IPS-15b (cell line): ENCODE results near the gene KANSL1.

Experiments
- H3K27me3 ChIP-seq: one replicate; pipeline ENCODE4 v1.6.1; 2013; ENCODE audit warnings: low read length; ENCODE audit not compliant: control insufficient read depth, insufficient read depth
- H3K36me3 ChIP-seq: one replicate; pipeline ENCODE4 v1.6.1; 2013; ENCODE audit warnings: low read length; ENCODE audit not compliant: control insufficient read depth, insufficient read depth
- H3K4me1 ChIP-seq: one replicate; pipeline ENCODE4 v1.6.1; 2013; ENCODE audit warnings: mild to moderate bottlenecking, low read length; ENCODE audit not compliant: control insufficient read depth, insufficient read depth
- H3K4me3 ChIP-seq: one replicate; pipeline ENCODE4 v1.5.1; 2013; ENCODE audit warnings: low read depth, low read length
- H3K9ac ChIP-seq: one replicate; pipeline ENCODE4 v1.6.1; 2013; ENCODE audit warnings: low read depth, mild to moderate bottlenecking, low read length
- H3K9me3 ChIP-seq: one replicate; pipeline ENCODE4 v1.6.1; 2013; ENCODE audit warnings: mild to moderate bottlenecking, low read length; ENCODE audit not compliant: control insufficient read depth, insufficient read depth

Gene KANSL1

DNA sequence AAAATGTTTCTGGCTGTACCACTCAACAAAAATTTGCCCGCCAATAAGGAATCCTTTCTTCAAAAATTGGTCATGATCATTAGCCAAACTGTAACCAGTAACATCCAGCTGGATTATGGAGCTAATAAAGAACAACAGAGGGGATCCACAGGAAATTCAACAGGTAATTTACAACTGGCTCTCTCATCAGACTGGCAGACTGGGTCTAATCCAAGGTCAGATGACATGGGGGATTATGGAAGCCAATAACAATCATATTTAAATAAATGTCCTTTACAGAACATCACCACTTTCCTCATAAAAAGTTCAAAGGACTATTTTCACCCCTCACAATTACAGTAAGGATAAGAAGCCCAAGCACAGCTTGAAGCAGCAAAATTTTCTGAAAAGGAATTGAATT lies 66.4 kb downstream of the KANSL1 start:
- no peaks in the 10 kb centered on the region for H3K27me3 ChIP-seq
- no peak overlapping the region for H3K4me3 ChIP-seq
- peaks cover 16% of the 10 kb centered on the region for H3K4me1 ChIP-seq

DNA sequence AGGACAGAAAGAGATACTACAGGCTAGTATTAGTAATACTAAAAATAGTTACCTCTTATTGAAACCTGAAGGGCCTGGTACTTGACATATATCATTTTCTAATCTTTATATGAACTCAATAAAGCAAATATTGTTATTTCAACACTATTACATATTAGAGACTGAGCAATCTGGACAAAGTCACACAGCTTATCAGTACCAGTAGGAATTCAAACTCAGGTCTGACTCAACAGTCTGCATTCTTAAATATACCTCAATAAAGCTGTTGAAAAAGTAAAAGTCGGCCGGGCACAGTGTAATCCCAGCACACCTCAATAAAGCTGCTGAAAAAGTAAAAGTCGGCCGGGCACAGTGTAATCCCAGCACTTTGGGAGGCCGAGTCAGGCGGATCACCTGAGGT lies 67.4 kb downstream of the KANSL1 start:
- Histone ChIP-seq H3K9me3 (no peaks in the 10 kb centered on the region), H3K36me3 (no peaks in the 10 kb centered on the region), H3K4me1 (peaks cover 10% of the 10 kb centered on the region), H3K9ac (no peak overlapping the region), H3K4me3 (no peak overlapping the region), H3K27me3 (no peaks in the 10 kb centered on the region)

More for the DNA sequence above, 66.4 kb downstream of the KANSL1 start:
- H3K9me3 ChIP-seq, result no peaks in the 10 kb centered on the region
- no peaks in the 10 kb centered on the region for H3K36me3 ChIP-seq
- no peak overlapping the region for H3K9ac ChIP-seq

DNA sequence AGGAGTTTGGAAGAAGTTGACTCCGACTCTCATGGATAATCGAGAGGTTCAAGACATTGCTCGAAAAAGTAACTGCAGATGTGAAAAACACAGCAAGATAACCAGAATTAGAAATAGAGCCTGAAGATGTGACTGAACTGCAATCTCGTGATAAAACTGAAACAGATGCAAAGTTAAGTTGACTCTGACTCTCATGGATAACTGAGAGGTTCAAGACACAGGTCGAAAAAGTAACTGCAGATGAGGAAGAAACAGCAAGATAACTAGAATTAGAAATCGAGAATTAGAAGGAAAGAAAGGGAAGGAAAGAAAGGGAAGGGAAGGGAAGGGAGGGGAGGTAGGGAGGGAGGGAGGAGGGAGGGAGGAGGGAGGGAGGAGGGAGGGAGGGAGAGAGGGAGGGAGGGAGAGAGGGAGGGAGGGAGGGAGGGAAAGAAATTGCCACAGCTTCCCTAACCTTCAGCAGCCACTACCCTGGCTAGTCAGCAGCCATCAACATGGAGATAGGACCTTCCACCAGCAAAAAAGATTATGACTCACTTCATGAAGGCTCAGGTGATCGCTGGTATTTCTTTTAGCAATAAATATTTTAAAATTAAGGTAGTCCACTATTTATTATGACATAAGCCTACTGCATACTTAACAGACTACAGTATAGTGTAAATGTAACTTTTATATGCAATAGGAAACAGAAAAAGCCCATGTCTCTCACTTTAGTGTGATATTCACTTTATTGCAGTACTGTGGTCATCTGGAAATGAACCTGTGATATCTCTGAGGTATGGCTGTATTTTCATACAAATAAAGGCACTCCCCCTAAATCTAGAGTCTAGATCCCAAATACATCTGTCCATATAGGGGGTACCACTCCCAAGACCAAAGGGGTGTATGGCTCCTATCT lies 68.3 kb downstream of the KANSL1 start:
- Histone ChIP-seq H3K27me3 (no peaks in the 10 kb centered on the region), H3K4me3 (no peak overlapping the region), H3K36me3 (no peaks in the 10 kb centered on the region), H3K4me1 (peaks cover 4% of the 10 kb centered on the region), H3K9ac (no peak overlapping the region), H3K9me3 (no peaks in the 10 kb centered on the region)

GRCh38 chr17:46123607-46124006 lies 69.6 kb downstream of the KANSL1 start:
- Histone ChIP-seq H3K4me3 (no peak overlapping the region), H3K27me3 (no peaks in the 10 kb centered on the region), H3K4me1 (peaks cover 6% of the 10 kb centered on the region), H3K9me3 (no peaks in the 10 kb centered on the region), H3K36me3 (no peaks in the 10 kb centered on the region), H3K9ac (no peak overlapping the region)

- Histone ChIP-seq H3K9me3 (no peaks in the 10 kb centered on the region), H3K4me3 (no peak overlapping the region), H3K36me3 (no peaks in the 10 kb centered on the region), H3K4me1 (peaks cover 11% of the 10 kb centered on the region), H3K9ac (no peak overlapping the region), H3K27me3 (no peaks in the 10 kb centered on the region)
These were observed 70.8 kb downstream of the KANSL1 start for GRCh38 chr17:46122486-46122871.

GRCh38 chr17:46121841-46122485 lies 71.3 kb downstream of the KANSL1 start:
- Histone ChIP-seq H3K4me1 (peaks cover 15% of the 10 kb centered on the region), H3K9ac (no peak overlapping the region), H3K9me3 (no peaks in the 10 kb centered on the region), H3K27me3 (no peaks in the 10 kb centered on the region), H3K36me3 (no peaks in the 10 kb centered on the region), H3K4me3 (no peak overlapping the region)

DNA sequence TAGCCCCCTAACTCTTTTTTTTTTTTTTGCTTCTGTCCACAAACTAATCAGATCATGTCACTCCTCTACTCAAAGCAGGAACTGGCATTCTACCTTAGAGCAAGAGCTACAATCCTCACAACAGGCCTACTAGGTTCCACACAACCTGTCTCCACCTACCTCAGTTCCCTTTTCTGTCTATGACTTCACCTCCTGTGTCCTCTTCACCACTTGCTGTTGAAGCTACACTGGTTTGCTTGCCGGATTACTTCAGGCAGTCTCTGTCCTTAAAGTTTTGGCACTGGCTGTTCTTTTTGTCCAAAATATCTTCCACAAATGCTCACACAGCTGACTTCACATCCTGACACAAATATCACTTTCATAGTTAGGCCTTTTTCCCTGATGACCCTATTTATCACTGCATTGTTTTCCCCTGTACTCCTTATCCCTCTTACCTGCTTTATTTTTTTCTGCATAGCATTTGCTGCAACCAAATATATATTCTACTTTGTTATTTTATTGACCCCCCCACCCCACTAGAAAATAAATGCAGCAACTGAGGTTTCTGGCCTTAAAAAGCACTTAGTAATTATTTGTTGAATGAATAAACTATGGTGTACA lies 72.0 kb downstream of the KANSL1 start:
- peaks cover 15% of the 10 kb centered on the region for H3K4me1 ChIP-seq
- no peak overlapping the region for H3K4me3 ChIP-seq
- no peaks in the 10 kb centered on the region for H3K27me3 ChIP-seq
- no peaks in the 10 kb centered on the region for H3K9me3 ChIP-seq
- H3K9ac ChIP-seq, result no peak overlapping the region
- H3K36me3 ChIP-seq, result no peaks in the 10 kb centered on the region

DNA sequence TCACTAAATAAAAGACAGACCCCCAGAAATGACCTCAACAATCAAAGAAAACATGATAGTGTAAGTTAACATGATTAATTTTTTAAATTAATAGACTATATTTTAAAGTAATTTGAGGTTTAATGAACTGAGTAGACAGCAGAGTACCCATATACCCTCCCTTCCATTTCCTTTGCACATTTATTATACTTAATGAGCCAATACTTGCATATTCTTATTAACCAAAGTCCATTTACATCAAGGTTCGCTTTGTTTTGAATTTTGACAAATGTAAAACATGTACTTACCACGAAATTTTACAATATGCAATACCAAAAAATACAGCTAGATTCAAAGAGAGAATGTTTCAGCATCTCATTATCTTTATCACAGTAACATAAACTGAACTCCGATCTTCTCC lies 72.7 kb downstream of the KANSL1 start:
- Histone ChIP-seq H3K4me1 (peaks cover 15% of the 10 kb centered on the region), H3K4me3 (no peak overlapping the region), H3K27me3 (no peaks in the 10 kb centered on the region), H3K9me3 (no peaks in the 10 kb centered on the region), H3K9ac (no peak overlapping the region), H3K36me3 (no peaks in the 10 kb centered on the region)

- Histone ChIP-seq H3K9me3 (no peaks in the 10 kb centered on the region), H3K27me3 (no peaks in the 10 kb centered on the region), H3K36me3 (no peaks in the 10 kb centered on the region), H3K4me1 (peaks cover 15% of the 10 kb centered on the region), H3K9ac (no peak overlapping the region), H3K4me3 (no peak overlapping the region)
These were observed 73.2 kb downstream of the KANSL1 start for GRCh38 chr17:46120078-46120477.

DNA sequence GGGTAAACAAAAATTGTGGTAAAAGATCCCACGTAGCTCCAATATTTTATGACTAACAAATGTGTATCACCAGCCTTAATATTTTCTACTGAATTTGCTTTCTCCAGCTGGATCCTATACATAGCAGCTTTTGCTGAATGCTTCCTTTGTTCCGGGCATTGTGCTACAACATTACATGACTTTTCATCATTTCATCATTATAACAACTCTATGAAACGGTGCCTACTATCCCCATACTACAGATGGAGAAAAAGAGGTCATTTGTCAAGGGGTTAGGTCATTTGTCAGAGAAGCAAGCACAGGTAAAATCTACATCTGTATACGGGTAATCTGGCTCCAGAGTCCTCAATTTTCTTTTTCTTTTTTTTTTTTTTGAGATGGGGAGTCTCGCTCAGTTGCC lies 74.3 kb downstream of the KANSL1 start:
- Histone ChIP-seq H3K9me3 (no peaks in the 10 kb centered on the region), H3K27me3 (no peaks in the 10 kb centered on the region), H3K4me1 (peaks cover 15% of the 10 kb centered on the region), H3K9ac (no peak overlapping the region), H3K4me3 (no peak overlapping the region), H3K36me3 (no peaks in the 10 kb centered on the region)

GRCh38 chr17:46117850-46118696 lies 75.2 kb downstream of the KANSL1 start:
- H3K9me3 ChIP-seq, result no peaks in the 10 kb centered on the region
- H3K9ac ChIP-seq, result no peak overlapping the region
- no peaks in the 10 kb centered on the region for H3K27me3 ChIP-seq
- no peak overlapping the region for H3K4me3 ChIP-seq
- H3K4me1 ChIP-seq, result peaks cover 15% of the 10 kb centered on the region
- no peaks in the 10 kb centered on the region for H3K36me3 ChIP-seq
